GM10266 (cell line): Measurements from ENCODE around the gene RBM33.

Source experiments
- DNase-seq: peaks from one replicate; pipeline ENCODE4 v3.0.0; 2012; ENCODE audit errors: extremely low spot score
- TF ChIP-seq, protein P1 (sequence below): IDR thresholded peaks from 2 replicates; pipeline ENCODE4 v1.5.1; 2012; ENCODE audit warnings: mild to moderate bottlenecking, low read depth; ENCODE audit not compliant: control insufficient read depth, insufficient read depth; ENCODE audit errors: missing control alignments

The RBM33 gene

GRCh38 chr7:155662343-155663043 is 18.0 kb downstream of the RBM33 start:
- TF ChIP-seq, protein P1, sequence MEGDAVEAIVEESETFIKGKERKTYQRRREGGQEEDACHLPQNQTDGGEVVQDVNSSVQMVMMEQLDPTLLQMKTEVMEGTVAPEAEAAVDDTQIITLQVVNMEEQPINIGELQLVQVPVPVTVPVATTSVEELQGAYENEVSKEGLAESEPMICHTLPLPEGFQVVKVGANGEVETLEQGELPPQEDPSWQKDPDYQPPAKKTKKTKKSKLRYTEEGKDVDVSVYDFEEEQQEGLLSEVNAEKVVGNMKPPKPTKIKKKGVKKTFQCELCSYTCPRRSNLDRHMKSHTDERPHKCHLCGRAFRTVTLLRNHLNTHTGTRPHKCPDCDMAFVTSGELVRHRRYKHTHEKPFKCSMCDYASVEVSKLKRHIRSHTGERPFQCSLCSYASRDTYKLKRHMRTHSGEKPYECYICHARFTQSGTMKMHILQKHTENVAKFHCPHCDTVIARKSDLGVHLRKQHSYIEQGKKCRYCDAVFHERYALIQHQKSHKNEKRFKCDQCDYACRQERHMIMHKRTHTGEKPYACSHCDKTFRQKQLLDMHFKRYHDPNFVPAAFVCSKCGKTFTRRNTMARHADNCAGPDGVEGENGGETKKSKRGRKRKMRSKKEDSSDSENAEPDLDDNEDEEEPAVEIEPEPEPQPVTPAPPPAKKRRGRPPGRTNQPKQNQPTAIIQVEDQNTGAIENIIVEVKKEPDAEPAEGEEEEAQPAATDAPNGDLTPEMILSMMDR, result no peak
- DNase-seq, result no peak

- TF ChIP-seq, protein P1, result no peak
- DNase-seq, result no peak
These were observed 19.5 kb downstream of the RBM33 start for GRCh38 chr7:155663937-155664336.

- DNase-seq, result no peak
- TF ChIP-seq, protein P1, result no peak
These were observed 20.9 kb downstream of the RBM33 start for GRCh38 chr7:155665079-155665956.

GRCh38 chr7:155665957-155666287 is 21.5 kb downstream of the RBM33 start:
- TF ChIP-seq, protein P1, result no peak
- no peak for DNase-seq

- TF ChIP-seq, protein P1, result no peak
- DNase-seq, result no peak
These were observed 22.9 kb downstream of the RBM33 start for GRCh38 chr7:155667241-155667829.

DNA sequence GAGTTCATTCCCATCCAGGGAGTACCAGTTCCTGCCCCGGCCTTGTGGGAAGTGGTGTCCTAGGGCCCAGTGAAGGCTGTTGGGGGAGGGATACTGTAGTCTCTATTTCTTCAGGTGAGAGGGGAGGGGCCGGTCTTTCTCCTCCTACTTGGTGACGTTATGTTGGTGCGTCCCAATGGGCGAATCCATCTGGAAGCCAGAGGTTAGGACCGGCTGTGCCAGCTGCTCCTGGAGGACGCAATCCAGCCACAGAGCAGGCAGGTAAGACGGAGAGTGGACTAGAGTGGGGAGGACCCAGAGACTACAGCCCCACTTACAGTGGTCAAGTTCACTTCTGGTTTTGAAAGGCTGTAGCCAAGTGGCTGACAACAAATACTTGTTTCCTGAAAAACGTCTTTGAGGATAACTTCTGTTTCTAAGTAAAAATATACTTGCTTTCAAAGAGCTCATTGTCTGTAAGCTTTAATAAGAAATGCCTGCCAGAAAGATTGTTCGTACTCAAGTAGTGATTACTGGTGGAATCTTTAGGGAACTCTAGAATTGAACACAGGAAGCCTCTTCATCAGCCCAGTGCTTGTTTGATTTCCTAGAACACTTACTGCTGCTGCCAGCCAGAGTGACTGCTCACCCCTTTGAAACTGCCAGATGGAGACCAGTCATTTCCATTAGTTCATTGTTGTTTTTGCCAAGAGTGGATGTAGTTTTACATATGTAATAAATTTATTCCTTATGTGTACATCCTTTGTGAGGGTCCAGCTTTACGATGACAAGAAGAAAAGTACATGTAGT is 25.4 kb downstream of the RBM33 start:
- TF ChIP-seq, protein P1, result no peak
- DNase-seq, result no peak
